ENCODE data around the gene TROAP.
A peak's percentile ranks its signal among the peaks of the same experiment; 100 is the strongest.
"Not testable (repeated sequence)": the region's sequence is repeated elsewhere in the genome, so short reads cannot be mapped to it uniquely, and the experiment has no call there.

Gene TROAP

GRCh38 chr12:49322708-49323523, at the start of gene TROAP:
Gene TROAP (plus strand): TSS chr12:49323255. CDS start chr12:49323609, 354 bp downstream.
- DNase-seq = peak; percentile 96

GRCh38 chr12:49273726-49274395, 49.2 kb upstream of the TROAP start:
- no peak for DNase-seq

- DNase-seq = no peak
Measured at GRCh38 chr12:49274396-49275069, 48.5 kb upstream of the TROAP start.

DNA sequence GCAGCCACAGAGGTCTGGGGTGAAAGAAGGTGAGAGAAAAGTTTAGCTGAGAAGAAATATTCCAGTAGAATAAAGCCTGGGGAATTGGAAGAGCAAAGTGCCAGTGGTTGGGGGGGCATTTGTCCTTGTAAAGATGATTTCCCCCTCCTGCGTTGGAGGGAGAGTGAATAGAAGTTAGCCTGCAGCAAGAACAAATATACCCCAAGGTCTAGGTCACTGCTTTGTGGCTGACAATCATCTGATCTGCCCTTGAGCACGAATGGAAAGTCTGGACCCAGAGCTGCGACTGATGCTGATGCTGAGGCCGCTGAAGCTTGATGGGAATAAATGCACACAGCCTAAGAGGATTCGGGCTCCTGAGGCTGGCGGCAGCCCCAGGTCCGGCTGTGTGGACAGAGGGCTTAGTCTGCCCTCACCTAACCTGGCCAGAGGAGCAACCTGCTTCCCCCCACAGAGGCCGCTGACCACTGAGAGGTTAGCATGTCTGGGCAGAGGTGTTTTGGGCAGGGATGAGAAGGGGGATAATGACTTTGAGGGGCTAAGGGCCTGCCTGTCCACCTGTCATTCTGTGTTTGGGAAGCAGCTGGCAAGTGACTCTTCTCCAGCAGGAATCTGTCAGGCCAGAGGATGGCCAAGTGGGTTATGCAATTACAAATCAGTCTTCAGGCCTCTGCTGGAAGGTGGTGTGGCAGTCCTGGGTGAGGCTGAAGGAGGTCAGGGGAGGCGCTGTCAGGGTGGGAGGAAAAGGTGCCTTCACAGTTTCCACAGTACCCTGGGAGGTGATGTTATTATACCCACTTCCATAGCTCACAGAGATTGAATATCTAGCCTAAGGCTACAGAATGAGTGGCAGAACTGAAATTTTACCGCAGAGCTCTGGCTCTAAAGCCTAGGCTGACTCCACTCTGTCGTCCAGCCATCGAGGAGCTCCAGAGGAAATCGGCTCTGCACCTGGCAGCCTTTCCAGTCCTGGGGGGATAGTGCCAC, 46.5 kb upstream of the TROAP start:
- no peak for DNase-seq

DNA sequence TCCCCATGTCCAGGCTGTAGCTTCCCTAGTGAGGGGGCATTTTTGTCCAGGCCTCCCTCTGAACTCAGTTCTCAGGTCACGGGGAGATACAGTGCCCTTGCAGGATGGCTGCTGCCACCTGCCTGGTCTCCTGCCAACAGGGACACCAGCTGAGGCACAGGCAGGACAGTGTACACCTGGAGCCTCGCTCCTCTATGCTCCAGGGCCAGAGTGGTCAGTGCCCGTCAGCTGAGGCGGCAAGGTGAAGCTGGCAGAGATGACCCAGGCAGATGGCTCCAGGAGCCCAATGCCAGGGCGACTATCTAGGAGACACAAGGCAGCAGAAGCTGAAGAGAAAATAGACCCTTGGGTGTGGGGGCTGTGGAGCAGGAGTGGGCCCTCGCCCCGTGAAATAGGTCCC, 45.6 kb upstream of the TROAP start:
- no peak for DNase-seq

DNA sequence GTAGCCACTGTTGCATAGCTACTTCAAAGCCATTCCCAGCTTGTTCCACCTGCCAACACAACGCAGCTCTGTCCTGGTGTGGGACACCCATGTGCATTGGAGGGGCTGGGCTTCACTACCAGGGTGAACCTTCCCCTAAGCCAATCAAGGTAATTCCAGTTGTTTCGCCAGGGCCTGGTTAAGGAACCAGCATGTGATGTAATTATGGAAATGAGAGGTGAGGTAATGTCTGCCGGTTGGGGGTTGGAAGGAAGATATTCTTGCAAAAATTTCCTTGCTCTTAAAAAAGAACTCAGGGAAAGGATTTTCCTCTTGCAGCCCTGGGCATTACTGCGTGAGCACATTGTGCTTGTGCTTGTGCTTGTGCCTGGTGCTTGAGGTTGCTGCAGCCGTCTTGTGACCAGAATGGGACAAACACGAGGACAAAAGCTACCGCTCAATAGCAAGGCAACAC, 43.3 kb upstream of the TROAP start:
- DNase-seq = no peak

DNA sequence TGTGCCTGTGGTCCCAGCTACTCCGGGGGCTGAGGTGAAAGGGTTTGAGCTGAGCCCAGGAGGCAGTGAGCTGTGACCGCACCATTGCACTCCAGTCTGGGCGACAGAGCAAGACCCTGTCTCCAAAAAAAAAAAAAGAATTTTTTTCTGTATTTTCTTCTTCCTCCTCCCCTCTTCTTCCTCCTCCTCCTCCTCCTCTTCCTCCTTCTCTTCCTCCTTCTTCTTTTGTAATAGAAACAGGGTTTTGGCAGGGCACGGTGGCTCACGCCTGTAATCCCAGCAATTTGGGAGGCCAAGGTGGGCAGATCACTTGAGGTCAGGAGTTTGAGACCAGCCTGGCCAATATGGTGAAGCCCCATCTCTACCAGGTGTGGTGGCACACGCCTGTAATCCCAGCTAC, 42.5 kb upstream of the TROAP start:
- not testable (repeated sequence) for DNase-seq

DNA sequence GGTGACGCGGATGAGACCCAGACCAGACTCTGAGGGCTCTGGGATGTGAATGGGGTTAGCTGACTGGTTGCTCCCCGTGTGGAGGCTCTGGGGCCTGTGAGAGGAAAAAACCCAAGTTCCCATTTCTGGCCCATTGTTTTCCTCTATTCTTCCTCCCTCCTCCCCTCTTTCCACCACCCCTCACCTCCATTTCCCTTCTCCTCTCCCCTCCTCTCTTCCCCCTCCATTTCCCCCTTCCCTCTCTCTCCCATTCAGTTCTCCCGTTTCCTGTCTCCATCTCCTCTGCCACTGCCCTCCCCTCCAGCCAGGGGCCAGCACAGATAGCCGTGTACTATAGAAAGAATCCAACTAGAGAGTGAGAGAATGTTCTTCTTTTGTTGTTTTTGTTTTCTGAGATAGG, 40.8 kb upstream of the TROAP start:
- DNase-seq = no peak

DNA sequence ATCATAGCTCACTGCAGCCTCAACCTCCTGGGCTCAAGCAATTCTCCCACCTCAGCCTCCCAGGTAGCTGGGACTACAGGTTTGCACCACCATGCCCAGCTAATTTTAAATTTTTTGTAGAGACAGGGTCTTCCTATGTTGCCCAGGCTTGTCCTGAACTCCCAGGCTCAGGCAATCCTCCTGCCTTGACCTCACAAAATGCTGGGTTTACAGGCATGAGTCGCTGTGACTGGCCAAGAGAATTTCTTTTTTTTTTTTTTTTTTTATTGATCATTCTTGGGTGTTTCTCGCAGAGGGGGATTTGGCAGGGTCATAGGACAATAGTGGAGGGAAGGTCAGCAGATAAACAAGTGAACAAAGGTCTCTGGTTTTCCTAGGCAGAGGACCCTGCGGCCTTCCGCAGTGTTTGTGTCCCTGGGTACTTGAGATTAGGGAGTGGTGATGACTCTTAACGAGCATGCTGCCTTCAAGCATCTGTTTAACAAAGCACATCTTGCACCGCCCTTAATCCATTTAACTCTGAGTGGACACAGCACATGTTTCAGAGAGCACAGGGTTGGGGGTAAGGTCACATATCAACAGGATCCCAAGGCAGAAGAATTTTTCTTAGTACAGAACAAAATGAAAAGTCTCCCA, 40.2 kb upstream of the TROAP start:
- DNase-seq = not testable (repeated sequence)

- DNase-seq = no peak
Measured at GRCh38 chr12:49283541-49284429, 39.3 kb upstream of the TROAP start.

GRCh38 chr12:49284672-49285071, 38.4 kb upstream of the TROAP start:
- no peak for DNase-seq

DNA sequence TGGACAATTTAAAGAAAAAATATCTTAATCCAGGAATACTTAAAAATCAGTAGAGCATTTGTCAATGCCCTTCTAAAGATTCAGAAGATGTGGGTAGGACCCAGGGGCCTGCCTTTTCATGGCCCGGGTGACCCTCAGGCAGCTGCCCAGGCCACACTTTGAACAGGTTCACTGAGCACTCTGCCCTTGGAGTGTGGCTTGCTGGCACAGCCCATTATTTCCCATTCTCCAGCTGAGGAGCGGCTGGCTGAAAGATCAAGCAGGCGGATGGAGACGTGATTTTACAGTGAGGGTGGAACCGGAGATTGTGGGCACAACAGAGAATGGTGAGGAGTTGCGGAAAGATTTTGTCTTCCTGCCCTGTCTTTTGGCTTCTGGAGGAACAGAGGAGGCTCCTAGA, 35.2 kb upstream of the TROAP start:
- DNase-seq = no peak

- peak; percentile 75 for DNase-seq
Measured at GRCh38 chr12:49288412-49288853, 34.6 kb upstream of the TROAP start.

DNA sequence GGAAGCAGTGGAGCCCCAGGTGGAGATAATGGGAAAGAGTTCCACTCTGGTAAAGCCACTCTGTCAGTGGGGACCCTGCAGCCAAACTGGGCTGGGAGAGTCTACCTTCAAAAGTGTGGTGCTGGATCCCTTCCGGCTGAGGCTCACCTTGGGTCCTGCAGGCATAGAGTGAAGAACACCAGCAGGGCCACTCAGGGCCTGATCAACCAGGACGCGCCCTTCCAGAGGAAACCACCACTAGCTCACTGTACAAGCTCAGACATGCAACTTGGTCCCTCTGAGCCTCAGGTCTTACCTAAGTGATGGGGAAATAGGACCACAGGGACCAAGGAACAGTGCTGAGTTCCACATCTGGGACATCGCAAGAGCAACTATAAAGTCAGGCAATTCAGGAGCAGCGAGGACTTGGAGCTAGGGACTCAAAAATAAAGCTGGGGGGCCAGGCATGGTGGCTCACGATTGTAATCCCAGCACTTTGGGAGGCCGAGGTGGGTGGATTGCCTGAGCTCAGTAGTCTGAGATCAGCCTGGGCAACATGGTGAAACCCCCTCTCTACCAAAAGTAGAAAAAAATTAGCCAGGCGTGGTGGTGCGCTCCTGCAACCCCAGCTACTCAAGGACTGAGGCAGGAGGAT, 34.0 kb upstream of the TROAP start:
- no peak for DNase-seq

DNA sequence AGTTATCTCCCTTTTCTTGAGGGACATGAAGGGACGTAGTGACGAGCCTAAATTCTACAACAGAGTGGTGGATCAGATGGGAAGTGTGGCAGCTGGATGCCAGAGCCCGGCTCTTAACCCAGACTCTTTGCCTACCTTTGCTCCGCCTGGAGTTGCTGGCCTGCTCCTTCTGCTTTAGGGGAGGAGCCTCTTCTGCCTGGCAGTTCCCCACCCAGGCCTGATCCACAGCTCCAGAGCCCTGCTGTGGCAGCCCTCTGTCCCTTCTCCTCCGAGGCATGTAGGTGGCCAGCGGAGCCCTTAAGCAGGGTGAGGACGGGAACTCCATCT, 30.4 kb upstream of the TROAP start:
- no peak for DNase-seq

DNA sequence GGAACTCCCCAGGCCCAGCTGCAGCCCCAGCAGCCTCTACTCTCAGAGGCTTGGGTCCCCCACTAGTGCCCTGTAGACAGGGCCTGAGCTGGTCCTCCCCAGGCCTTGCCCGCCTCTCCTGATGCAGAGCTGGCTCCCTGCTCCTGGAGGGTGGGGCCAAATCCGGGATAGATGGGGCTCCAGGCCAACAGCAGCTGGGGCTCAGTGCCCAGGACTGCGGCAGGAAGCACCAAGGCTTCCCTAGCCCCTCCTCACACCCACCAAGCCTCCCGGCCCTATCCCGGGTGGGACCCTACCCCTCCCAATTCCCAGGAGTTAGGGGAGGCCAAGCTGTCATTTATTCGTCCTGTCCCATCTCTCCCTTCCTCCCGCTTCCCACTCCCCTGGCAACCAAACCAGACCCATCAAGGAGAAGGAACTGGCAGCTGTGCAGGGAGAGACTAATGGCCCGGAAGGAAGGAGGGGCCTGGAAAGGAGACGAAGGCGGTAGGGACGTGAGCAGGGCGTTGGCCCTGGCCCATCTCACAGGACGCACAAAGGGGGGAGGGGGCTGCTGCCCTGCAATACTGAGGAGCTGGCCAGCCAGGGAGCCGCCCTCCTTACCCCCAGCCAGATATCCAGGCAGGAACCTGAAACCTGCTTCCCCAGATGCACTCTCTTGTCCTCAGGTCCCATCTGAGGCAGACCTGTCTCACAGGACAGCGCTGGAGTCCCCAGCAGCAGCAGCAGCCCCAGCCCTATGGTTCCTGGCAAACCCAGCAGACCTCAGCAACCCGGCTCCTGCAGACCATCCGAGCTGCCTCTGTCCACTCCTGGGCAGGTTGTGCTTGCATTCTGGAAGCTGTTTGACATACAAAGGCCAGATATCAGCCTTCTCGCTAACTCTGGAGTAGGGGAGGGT, 29.7 kb upstream of the TROAP start:
- DNase-seq = no peak

- DNase-seq = no peak
Measured at GRCh38 chr12:49294086-49294803, 28.8 kb upstream of the TROAP start.

DNA sequence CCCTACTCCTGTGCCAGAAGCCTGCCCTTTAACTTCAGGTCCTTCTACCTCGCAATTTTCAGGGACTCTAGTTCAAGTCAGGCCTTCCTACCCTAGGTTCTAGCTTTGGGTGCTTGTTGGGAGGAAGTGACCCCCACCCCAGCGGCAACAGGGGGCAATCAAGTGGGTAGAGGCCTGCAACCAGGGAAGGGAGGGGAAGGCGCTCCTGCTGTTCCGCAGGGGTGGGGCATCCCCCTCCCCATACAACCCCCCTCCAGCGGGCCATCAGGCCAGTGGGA, 28.3 kb upstream of the TROAP start:
- DNase-seq = no peak
